ENCODE data around the gene FCHSD2.

FCHSD2 gene

DNA sequence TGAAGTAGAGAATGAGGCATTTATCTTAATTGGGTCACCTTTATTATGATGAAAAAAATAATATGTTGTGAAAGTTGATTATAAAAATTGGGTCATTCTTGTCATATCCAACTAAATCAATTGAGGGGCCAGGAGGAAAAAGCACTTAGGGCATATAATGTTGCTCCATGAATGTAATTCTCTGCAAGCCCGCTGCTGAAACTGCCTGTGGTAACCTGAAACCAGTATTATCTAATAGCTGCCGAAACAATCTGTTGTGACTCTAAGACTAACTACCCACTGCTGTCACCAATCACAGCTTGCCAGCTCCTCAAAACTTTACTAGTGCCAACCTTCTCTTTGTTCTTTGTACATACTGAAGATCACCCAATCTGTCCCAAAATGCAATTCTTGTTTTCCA lies 212.1 kb downstream of the FCHSD2 start (continued):
- TF ChIP-seq, protein P1, sequence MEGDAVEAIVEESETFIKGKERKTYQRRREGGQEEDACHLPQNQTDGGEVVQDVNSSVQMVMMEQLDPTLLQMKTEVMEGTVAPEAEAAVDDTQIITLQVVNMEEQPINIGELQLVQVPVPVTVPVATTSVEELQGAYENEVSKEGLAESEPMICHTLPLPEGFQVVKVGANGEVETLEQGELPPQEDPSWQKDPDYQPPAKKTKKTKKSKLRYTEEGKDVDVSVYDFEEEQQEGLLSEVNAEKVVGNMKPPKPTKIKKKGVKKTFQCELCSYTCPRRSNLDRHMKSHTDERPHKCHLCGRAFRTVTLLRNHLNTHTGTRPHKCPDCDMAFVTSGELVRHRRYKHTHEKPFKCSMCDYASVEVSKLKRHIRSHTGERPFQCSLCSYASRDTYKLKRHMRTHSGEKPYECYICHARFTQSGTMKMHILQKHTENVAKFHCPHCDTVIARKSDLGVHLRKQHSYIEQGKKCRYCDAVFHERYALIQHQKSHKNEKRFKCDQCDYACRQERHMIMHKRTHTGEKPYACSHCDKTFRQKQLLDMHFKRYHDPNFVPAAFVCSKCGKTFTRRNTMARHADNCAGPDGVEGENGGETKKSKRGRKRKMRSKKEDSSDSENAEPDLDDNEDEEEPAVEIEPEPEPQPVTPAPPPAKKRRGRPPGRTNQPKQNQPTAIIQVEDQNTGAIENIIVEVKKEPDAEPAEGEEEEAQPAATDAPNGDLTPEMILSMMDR (tag by site-specific recombination; IDR thresholded peaks at IDR 0.05) = no peak
- TF ChIP-seq ZNF133 (tag by site-specific recombination; IDR thresholded peaks at IDR 0.05) (no peak), ZNF248 (tag by site-specific recombination; IDR thresholded peaks at IDR 0.05) (no peak), SETDB1 (IDR thresholded peaks at IDR 0.05; ENCODE audit: insufficient read length, low read length) (no peak), ZNF202 (tag by site-specific recombination; IDR thresholded peaks at IDR 0.05; ENCODE audit: borderline replicate concordance) (no peak), WT1 (tag by site-specific recombination; IDR thresholded peaks at IDR 0.05) (no peak), KLF16 (tag by site-specific recombination; IDR thresholded peaks at IDR 0.05) (no peak), ZNF785 (tag by site-specific recombination; IDR thresholded peaks at IDR 0.05) (no peak), TRIM28 (IDR thresholded peaks at IDR 0.05; ENCODE audit: borderline replicate concordance, low read length) (0 out of 2 replicates have a peak, but pooled peaks have one; percentile 52), ZEB2 (tag by site-specific recombination; IDR thresholded peaks at IDR 0.05) (peak; percentile 50; the same call in 1 of the 2 replicates), ZNF274 (IDR thresholded peaks at IDR 0.05; ENCODE audit: low read length) (no peak), ZNF274 (tag by site-specific recombination; IDR thresholded peaks at IDR 0.05; ENCODE audit: borderline replicate concordance) (no peak), ZSCAN30 (tag by site-specific recombination; IDR thresholded peaks at IDR 0.05) (peak; percentile 47; the same call in 1 of the 2 replicates), KLF8 (tag by site-specific recombination; IDR thresholded peaks at IDR 0.05) (no peak), ZFP37 (tag by site-specific recombination; IDR thresholded peaks at IDR 0.05) (no peak), IKZF3 (tag by site-specific recombination; IDR thresholded peaks at IDR 0.05) (peak; percentile 36; the same call in 1 of the 2 replicates), EGR2 (tag by site-specific recombination; IDR thresholded peaks at IDR 0.05; ENCODE audit: low read depth) (no peak), ZFP3 (tag by site-specific recombination; IDR thresholded peaks at IDR 0.05; ENCODE audit: low read depth) (no peak), ZNF843 (tag by site-specific recombination; IDR thresholded peaks at IDR 0.05) (0 out of 2 replicates have a peak, but pooled peaks have one; percentile 23), ZNF76 (tag by site-specific recombination; IDR thresholded peaks at IDR 0.05; ENCODE audit: borderline replicate concordance, low read depth) (no peak), ZNF223 (tag by site-specific recombination; IDR thresholded peaks at IDR 0.05) (no peak), OVOL3 (tag by site-specific recombination; IDR thresholded peaks at IDR 0.05) (no peak), ZNF626 (tag by site-specific recombination; IDR thresholded peaks at IDR 0.05) (no peak; the same call in 1 of the 2 replicates), ZNF311 (tag by site-specific recombination; IDR thresholded peaks at IDR 0.05; ENCODE audit: borderline replicate concordance) (no peak), ZNF768 (tag by site-specific recombination; IDR thresholded peaks at IDR 0.05) (no peak)
- TF ChIP-seq, protein P2, sequence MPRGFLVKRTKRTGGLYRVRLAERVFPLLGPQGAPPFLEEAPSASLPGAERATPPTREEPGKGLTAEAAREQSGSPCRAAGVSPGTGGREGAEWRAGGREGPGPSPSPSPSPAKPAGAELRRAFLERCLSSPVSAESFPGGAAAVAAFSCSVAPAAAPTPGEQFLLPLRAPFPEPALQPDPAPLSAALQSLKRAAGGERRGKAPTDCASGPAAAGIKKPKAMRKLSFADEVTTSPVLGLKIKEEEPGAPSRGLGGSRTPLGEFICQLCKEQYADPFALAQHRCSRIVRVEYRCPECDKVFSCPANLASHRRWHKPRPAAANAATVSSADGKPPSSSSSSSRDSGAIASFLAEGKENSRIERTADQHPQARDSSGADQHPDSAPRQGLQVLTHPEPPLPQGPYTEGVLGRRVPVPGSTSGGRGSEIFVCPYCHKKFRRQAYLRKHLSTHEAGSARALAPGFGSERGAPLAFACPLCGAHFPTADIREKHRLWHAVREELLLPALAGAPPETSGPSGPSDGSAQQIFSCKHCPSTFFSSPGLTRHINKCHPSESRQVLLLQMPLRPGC (tag by site-specific recombination; IDR thresholded peaks at IDR 0.05) = no peak
- TF ChIP-seq, protein P3, sequence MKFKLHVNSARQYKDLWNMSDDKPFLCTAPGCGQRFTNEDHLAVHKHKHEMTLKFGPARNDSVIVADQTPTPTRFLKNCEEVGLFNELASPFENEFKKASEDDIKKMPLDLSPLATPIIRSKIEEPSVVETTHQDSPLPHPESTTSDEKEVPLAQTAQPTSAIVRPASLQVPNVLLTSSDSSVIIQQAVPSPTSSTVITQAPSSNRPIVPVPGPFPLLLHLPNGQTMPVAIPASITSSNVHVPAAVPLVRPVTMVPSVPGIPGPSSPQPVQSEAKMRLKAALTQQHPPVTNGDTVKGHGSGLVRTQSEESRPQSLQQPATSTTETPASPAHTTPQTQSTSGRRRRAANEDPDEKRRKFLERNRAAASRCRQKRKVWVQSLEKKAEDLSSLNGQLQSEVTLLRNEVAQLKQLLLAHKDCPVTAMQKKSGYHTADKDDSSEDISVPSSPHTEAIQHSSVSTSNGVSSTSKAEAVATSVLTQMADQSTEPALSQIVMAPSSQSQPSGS (tag by site-specific recombination; IDR thresholded peaks at IDR 0.05; ENCODE audit: low read depth) = no peak
- TF ChIP-seq, protein P4, sequence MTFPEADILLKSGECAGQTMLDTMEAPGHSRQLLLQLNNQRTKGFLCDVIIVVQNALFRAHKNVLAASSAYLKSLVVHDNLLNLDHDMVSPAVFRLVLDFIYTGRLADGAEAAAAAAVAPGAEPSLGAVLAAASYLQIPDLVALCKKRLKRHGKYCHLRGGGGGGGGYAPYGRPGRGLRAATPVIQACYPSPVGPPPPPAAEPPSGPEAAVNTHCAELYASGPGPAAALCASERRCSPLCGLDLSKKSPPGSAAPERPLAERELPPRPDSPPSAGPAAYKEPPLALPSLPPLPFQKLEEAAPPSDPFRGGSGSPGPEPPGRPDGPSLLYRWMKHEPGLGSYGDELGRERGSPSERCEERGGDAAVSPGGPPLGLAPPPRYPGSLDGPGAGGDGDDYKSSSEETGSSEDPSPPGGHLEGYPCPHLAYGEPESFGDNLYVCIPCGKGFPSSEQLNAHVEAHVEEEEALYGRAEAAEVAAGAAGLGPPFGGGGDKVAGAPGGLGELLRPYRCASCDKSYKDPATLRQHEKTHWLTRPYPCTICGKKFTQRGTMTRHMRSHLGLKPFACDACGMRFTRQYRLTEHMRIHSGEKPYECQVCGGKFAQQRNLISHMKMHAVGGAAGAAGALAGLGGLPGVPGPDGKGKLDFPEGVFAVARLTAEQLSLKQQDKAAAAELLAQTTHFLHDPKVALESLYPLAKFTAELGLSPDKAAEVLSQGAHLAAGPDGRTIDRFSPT (tag by site-specific recombination; IDR thresholded peaks at IDR 0.05) = 0 out of 2 replicates have a peak, but pooled peaks have one; percentile 46
- TF ChIP-seq, protein P5, sequence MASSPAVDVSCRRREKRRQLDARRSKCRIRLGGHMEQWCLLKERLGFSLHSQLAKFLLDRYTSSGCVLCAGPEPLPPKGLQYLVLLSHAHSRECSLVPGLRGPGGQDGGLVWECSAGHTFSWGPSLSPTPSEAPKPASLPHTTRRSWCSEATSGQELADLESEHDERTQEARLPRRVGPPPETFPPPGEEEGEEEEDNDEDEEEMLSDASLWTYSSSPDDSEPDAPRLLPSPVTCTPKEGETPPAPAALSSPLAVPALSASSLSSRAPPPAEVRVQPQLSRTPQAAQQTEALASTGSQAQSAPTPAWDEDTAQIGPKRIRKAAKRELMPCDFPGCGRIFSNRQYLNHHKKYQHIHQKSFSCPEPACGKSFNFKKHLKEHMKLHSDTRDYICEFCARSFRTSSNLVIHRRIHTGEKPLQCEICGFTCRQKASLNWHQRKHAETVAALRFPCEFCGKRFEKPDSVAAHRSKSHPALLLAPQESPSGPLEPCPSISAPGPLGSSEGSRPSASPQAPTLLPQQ (tag by site-specific recombination; IDR thresholded peaks at IDR 0.05) = 0 out of 2 replicates have a peak, but pooled peaks have one; percentile 21
- TF ChIP-seq, protein P6, sequence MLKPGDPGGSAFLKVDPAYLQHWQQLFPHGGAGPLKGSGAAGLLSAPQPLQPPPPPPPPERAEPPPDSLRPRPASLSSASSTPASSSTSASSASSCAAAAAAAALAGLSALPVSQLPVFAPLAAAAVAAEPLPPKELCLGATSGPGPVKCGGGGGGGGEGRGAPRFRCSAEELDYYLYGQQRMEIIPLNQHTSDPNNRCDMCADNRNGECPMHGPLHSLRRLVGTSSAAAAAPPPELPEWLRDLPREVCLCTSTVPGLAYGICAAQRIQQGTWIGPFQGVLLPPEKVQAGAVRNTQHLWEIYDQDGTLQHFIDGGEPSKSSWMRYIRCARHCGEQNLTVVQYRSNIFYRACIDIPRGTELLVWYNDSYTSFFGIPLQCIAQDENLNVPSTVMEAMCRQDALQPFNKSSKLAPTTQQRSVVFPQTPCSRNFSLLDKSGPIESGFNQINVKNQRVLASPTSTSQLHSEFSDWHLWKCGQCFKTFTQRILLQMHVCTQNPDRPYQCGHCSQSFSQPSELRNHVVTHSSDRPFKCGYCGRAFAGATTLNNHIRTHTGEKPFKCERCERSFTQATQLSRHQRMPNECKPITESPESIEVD (tag by site-specific recombination; IDR thresholded peaks at IDR 0.05) = peak; percentile 86

Data from HEK293 (cell line).